Activated effector memory CD4-positive, alpha-beta T cell treated with anti-CD3 and anti-CD28 coated beads, Interleukin-2, amount 50 U/mL, for 16 hours (primary cell): Measurements from ENCODE around the gene CSTF2.
A peak's percentile ranks its signal among the peaks of the same experiment; 100 is the strongest.
"Not testable (repeated sequence)": the region's sequence is repeated elsewhere in the genome, so short reads cannot be mapped to it uniquely, and the experiment has no call there.

Source experiments
- DNase-seq: peaks from one replicate; pipeline ENCODE4 v3.0.0-alpha.2; 2020

The CSTF2 gene, protein sequence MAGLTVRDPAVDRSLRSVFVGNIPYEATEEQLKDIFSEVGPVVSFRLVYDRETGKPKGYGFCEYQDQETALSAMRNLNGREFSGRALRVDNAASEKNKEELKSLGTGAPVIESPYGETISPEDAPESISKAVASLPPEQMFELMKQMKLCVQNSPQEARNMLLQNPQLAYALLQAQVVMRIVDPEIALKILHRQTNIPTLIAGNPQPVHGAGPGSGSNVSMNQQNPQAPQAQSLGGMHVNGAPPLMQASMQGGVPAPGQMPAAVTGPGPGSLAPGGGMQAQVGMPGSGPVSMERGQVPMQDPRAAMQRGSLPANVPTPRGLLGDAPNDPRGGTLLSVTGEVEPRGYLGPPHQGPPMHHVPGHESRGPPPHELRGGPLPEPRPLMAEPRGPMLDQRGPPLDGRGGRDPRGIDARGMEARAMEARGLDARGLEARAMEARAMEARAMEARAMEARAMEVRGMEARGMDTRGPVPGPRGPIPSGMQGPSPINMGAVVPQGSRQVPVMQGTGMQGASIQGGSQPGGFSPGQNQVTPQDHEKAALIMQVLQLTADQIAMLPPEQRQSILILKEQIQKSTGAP

GRCh38 chrX:100819837-100820666 is at the start of gene CSTF2:
CSTF2 (plus strand) TSS chrX:100820391; CDS start chrX:100820417, 26 bp downstream.
- DNase-seq: peak; percentile 93

DNA sequence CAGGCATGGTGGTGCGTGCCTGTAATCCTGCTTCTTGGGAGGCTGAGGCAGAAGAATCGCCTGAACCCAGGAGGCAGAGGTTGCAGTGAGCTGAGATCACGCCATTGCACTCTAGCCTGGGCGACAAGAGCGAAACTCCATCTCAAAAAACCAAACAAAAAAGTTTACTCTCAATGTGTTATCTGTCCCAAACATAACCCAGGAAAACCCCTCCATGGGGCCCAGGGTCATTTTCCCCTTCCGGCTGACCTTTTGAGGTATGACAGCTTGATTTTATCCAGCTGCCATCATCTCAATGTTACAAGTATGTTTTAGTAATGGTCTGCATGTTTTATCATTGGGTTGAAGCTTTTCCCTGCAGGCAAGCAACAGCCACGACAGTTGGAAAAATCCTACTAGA is 23.8 kb upstream of the CSTF2 start:
- not testable (repeated sequence) for DNase-seq

GRCh38 chrX:100797359-100797758 is 22.8 kb upstream of the CSTF2 start:
- DNase-seq: no peak

- DNase-seq: no peak
Measured at GRCh38 chrX:100798484-100799214, 21.5 kb upstream of the CSTF2 start.

DNA sequence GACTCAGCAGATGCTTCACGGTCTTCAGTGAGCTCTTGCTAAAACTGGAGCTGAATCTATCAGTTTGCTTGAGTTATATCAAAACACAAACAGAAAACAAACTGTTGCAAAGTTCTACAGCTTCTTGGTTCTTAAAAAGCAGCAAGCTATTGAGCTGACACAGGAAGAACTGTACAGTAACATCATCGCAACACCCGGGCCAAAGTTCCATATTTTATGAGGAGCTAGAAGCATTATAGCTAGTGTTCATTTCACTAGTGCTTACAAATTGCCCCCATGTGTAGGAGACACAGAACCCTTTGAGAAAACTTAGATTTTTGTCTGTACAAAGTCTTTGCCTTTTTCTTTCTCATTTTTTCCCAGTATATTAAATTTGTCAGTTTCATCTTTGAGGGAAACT is 17.3 kb upstream of the CSTF2 start:
- no peak for DNase-seq

DNA sequence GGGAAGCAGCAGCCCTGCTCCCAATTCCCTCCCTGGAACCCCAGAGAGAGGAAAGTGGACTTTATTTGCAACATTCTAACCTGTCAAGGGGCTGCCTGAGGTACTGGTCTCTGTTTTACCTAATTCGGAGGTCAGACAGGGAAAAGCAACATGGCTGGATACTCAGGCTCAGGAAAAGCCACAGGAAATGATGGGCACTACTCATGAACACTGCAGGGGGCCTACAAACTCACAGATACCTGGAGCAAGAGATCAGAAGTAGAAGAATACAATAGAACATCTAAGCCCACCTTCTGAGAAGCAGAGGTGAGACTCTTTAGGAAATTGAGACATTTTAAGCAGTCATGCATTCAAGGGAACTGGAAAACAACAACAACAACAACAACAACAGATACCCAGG is 15.4 kb upstream of the CSTF2 start:
- DNase-seq: no peak

- not testable (repeated sequence) for DNase-seq
Measured at GRCh38 chrX:100808265-100808664, 11.9 kb upstream of the CSTF2 start.

GRCh38 chrX:100812216-100813158 is 7.7 kb upstream of the CSTF2 start:
- DNase-seq: no peak

DNA sequence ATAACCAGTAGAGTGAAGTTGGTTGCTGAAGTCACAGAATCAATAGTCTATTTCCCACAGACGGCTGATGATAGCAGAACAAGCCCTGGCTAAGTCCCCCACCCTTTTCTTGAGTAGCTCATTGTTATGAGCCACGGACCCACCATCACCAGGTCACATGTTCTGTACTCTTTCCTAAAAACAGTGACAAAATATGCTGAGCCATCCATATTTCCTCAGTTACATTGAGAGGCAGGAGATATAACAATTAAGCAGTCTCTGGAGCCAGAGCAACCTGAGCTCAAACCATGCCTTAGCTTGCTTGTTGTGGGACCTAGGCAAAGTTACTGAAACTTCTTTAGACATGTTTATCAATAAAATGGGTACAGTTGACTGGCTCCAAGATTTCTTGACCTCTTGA is 2.9 kb upstream of the CSTF2 start:
- DNase-seq: no peak

GRCh38 chrX:100819534-100819836 is 706 bp upstream of the CSTF2 start:
- DNase-seq: no peak

- DNase-seq: no peak
Measured at GRCh38 chrX:100829730-100830129, 9.5 kb downstream of the CSTF2 start.

DNA sequence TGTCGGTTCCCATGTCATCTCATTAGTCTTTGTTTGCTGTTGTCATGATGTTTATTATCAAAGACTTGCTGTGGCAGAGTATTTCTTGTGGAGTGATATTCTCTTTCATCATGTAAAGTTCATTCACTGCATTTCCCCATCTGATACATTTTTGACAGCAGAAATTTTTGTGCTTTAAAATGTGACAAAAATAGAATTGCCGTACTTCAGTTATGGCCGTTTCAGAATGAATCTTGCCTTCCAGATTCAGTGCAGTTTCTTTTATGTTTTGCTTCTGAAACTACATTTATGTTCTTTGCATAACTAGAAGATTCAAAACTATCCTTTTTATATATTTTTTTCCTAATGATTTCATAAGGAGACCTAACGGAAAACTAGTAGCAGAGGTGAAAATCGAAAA is 10.0 kb downstream of the CSTF2 start:
- no peak for DNase-seq

DNA sequence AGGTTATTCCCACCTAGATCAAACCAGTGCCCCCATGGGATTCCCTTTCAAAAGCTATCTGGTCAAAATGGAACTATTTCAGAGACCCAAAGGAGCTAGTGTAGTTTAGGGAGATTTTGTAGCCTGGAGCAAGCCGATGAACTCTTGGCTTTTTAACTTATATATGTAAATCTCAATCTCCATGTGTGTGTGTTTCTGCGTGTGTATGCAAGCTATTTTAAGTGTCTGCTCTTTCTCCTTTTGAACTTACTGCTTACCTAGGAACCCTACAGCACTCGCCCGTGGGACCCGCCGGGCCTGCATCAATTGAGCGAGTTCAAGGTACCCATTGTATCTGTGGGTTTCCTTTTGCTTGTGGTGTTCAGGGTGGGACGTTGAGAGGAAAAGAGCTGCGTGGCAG is 10.4 kb downstream of the CSTF2 start:
- DNase-seq: no peak

DNA sequence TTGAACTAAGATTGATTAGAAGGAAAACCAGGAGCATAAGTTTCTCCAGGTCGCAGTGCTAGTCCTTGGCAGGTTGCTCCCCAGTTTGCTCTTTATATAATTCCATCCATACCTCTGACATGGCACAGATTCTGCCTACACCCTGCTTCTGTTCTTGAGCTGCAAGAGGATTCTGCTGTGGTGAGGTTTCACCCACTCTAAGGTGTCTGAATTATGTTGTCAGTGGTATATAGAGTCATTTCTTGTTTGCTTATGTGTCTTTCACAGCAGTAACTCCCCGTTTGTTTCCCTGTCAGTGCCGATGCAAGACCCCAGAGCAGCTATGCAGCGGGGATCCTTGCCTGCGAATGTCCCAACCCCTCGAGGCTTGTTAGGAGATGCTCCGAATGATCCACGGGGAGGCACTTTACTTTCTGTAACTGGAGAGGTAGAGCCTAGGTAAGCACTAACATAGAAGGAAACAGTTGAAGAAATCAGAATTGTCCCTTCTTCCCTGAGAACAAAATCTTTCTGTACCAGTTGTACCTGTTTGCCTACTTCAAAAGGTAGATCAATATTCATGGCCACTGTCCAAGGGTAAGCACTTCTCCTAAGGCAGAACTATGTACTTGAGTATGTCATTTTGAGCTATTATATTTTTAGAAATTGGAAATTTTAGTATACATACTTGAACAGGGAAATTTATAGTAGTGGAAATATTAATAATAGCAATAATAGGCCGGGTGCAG is 11.2 kb downstream of the CSTF2 start:
- DNase-seq: no peak

- DNase-seq: no peak
Measured at GRCh38 chrX:100850317-100850716, 30.1 kb downstream of the CSTF2 start.

DNA sequence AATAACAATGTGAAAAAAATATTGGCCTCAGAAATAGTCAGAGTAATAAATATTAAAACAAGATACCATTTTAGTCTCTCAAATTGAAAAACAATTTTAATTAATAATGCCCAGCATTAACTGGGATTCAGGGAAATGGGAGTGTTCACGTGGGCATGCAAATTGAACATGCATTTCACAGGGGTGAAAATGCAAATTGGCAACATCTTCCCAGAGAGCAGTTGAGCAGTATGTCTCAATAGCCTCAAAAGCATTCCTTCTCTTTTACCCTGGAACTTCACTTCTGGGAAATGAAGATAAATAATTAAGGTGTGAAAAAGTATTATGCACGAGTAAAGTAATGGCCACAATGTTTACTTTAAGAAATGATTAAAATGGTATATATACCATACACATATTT is 32.6 kb downstream of the CSTF2 start:
- DNase-seq: no peak

DNA sequence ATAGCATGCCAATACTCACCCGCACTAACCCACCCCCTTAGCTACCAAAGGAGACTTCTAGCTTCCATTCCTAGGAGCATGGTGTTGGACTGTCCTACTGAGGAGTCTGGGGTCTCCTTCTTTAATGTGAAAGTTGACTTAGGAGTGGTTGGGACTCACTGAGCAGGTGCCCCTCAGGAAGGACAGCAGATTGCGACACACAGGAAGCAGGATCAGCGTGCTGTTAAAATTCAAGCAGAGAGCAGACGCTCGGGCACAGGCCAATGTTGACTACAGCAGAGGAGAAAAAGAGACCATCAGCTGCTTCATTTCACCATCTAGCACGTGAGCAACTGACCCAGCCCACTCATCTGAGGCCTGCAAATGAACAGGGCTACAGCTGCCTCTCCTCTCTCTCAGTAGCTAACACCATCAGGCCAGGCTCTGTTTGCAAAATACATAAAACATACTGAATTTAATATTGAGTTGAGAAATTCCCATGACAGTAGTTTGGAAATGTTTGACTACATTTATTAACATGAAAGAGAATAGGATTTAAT is 43.2 kb downstream of the CSTF2 start:
- DNase-seq: no peak

- no peak for DNase-seq
Measured at GRCh38 chrX:100864657-100865391, 44.6 kb downstream of the CSTF2 start.

GRCh38 chrX:100868273-100868672 is 48.1 kb downstream of the CSTF2 start:
- DNase-seq: no peak

DNA sequence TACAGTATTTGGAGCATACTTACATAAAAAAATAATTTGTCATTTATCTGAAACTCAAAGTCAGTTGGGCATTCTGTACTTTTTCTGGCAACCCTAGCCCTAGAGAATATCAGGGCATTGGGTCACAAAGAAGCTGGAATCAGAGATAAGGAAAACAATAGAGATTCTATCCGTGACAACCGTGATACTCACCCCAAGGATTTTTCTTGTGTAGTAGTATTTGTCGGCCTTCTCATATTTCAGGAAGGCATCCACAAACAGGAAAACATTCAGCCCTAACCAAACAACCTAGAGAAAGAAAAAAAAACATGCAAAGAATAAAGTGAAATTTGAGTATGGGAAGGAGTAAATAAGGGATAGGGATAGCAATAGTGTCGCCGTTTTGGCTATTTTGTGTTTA is 50.3 kb downstream of the CSTF2 start:
- DNase-seq: no peak
